ENCODE measurements around the gene GLI3.

The GLI3 gene

DNA sequence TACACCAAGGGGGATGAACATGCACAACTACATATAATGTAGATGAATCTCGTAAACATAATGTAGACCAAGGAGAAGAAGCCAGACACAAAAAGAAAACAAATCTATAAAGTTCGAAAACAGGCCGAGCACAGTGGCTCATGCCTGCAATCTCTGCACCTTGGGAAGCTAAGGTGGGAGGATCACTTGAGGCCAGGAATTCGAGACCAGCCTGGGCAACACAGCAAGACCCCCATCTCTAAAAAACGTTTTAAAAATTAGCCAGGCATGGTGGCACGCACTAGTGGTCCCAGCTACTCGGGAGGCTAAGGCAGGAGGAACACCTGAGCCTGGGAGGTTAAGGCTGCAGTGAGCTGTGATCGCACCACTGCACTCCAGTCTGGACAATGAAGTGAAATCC is 68.5 kb downstream of the GLI3 start:
- no peak for DNase-seq

DNA sequence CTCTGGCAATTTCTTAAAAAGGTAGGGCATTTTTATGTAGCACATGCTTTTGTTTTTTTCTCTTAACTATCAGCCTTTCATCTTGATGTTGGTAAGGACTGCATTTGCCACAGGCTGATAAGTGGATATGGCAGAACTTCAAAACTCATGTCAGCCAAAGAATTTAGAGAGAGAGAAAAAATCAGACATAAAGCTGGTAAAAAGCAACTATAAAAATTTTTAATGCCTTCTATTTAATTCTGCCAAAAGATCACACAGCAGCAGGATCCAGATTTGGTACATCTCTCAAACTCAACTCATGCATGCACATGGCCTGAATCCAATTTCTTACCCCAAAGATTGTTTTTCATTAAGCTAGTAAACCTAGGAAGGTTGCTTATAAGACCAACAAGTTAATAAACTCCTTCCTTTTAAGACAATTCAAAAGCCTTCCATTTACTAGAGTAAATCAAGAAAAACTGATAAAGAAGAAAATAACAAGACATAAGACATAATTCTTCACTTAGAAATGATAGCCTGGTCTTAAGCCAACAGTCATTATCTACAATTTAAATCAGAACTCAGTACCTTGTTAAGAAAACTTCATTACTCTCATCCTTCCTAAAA is 69.3 kb downstream of the GLI3 start:
- no peak for DNase-seq

DNA sequence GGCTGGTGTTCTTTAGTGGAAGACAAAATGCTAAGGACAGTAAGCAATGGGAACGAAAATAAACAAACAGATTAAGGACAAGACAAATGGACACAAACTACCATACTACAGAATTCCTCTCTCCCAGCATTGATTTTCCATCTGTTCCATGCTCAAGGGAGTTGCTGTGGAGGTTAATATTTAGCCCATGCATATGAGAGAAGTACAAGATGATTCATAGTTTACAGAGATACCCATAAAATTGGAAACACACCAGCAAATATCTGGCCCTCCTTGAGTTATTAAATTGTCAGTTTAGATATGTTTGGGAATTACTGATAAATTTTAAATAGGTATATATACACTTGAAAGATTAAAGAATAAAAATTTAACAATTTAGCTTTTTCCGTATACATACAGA is 69.8 kb downstream of the GLI3 start:
- no peak for DNase-seq

DNA sequence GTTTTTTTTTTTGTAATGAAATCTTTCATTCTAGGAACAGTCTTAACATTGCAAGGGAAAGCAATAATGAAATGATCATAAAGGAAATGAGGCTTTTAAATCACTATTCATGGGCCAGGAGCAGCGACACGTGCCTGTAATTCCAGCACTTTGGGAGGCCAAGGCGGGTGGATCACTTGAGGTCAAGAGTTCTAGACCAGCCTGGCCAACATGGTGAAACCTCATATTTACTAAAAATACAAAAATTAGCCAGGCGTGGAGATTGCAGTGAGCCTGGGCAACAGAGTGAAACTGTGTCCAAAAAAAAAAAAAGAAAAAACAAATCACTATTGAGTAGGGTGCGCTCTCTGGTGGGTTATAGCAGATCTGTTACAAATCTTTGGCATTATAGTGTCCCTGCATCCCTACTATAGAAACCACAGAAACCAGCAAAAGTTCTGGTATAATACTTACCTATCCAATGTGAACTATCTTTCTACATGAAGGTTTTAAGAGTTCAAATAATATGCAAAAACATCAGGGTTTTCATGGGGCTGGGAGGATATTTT is 72.1 kb downstream of the GLI3 start:
- no peak for DNase-seq

DNA sequence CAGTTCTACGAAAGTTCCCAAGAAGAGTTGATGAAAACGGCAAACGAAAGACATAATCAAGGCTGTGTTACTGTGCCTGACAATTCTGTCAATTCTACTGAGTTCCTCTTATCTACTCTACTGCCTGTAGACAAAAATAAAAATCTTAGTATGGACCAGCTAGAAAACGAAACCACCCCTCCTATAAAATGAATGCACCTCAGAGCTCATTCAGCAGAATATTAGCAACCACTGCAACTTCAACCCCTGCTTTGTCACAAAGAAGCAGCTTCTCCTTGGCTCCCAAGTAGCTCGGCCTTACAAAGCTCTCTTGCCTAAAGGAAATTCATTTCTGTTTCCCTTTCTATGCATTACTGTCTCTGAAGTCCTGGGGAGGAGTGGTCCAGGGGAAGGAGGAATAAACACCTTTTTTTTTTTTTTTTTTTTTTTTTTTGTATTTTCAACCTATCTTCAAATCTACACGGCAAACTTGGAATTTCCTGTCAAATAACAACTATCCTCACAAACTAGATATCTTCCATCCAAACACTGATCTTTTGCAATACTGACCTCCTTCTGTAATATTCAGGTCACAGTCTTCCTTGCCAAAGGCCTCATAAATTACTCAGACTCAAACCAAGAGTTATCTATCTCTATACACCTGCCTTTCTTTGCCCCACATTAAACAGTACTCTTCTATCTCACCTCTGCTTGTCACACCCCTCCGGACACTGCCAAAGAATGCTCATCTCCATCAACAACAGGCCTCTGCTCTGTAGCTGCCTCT is 74.3 kb downstream of the GLI3 start:
- no peak for DNase-seq

DNA sequence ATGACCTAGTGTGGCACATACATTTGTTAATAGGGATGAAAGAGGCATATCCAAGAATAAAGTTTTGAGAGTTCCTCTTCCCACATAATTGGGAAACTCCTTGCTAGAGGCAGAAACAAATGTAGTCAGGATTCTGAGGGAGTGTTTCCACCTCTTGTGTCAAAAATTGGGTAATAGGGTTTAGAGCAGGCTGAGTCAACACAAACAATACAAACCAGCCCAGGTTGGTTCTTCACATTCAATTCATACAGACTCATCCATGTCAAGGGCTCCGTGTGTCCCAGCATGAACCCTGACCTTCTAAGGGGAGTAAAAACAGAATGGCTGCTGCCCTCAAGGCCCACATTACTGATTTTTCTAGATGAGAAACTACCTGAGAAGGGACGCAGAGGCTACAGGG is 75.3 kb downstream of the GLI3 start:
- DNase-seq, result no peak

DNA sequence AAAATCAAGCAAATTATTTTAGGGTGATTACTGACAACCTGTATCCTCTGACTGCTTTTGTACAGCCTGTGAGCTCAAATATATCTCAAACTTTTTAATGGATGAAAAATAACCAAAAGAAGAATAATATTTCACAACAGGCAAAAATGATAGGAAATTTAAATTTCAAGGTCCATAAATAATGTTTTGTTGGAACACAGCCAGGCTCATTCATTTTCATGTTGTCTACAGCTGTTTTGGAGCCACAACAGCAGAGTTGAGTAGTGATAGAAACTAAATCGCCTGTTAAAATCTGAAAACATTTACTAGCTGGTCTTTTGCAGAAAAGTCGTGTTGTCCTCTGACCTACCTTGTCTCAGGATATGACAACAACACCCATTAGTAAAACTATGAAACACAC is 75.9 kb downstream of the GLI3 start:
- DNase-seq, result no peak

DNA sequence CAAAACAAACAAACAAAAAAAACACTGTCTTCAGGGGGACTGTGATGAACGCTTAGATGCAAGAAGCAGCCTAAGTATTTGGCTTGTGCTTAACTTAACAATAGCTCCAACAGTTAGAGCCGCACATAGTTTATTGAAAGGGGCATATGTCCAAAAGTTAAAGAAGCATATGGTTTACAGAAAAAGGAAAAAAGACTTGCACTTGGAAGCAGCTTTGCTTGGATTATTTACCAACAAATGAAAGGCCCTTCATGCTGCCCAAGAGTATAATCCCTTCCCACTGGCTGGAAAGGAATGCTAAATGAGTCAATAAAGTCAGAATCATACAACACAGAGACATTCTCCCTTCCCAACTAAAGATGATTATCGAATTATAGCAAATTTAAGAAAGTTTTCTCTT is 77.9 kb downstream of the GLI3 start:
- DNase-seq, result no peak

DNA sequence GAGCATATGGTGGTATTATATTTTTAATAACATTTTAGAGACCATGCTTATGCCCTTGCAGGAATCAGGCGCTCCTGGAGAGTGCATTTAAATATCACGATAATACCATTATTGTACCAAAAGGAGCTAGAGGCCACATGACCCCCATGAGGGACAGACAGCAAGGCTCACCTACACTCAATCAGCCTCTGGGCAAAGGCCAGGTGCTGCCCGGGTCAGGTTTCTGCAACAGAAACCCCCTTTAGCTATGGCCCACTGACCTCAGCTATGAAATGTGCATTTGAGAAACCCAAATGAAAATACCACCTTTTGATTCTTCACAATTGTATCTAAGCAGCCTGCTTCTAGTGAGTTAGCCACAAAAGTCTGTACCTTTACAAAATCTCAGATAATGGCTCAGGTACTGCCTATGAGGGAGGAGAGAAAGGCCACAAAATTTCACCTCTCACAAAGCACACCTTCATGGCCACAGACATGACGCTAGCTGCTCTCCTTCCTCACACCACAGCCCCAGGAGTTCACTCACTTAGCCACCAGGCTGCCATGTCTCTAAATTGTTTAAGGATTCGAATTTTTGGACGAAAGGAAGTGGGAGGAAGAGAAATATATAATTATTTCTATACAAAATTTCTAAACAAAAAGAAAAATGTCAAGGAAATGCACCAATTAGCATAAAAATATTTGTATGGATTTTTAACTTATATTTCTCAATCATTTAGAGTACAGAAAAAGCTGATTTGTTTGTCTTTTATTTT is 79.9 kb downstream of the GLI3 start:
- DNase-seq, result no peak

DNA sequence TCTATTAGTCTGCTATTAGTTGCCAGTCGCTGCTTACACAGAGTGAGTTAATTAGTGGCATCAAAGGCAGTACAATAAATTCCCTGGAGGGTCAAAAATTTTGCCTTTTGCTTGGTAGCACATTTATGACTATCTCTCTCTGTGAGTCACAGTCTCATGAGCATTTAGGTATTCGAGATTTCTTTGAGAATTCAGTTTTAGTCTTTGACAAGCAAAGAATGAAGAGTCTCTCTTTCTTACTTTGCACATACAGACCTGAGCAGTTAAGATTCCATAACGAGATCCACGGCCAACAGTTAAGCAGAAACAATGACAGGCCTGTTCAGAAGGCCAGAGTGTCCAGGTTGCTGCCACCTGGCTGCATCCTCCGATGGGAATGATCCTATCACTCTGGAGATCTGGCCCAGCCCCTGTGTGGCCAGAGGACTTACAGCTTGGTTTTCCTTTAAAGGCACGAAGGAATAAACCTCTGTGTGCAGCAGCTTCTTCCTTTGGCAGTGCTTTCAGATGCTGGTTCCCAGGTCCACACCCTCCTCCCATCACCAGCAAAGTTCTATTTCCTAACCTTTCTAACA is 80.6 kb downstream of the GLI3 start:
- no peak for DNase-seq

DNA sequence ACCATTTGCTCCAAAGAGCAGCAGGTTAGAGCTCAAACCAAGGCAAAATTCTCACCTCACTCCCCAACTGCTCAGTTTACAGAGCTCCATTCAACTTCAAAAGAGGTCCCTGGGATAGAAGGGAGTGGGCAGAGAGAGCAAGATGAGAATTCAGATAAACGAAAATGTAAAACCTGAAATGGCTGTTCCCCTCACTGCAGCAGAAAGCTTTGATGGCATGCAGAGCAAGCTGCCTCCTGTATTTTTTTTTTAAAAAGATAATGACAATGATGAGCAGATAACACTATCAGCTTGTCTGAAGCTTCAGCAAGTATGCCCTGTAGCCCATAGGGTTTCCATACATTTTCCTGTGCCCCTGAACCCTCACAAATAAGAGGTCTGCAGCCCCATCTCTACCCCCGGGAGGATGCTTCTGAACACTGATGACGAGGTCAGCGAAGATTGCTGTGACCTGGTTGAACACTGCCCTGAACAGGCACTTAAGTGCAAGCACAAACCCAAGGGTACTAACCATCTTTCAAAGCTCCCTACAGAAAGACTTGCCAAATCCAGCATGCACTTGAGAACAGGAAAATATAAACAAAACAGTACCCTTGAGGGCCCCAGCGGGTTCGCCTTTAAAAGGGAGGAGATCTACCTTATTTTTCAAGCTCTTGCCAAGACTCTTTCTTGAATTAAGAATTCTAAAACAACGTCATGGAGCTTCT is 81.3 kb downstream of the GLI3 start:
- no peak for DNase-seq

DNA sequence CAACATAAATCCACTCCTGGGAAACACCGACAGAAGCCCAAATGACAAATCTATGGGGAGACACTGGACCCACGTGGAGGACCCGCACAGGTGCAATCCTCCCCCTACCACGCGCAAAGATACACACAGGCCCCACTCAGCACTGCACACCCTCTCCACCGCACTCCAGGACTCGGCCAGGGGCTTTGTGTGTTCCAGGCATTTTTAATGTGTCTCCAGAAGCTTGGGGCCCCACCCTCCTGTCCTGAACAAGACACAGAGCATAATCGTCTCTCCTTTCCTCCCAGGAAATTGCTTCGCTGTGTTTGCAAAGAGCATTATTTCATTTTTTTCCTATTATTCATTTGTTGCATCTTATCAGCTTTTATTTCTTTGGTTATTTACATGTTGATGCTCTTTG is 82.8 kb downstream of the GLI3 start:
- no peak for DNase-seq

DNA sequence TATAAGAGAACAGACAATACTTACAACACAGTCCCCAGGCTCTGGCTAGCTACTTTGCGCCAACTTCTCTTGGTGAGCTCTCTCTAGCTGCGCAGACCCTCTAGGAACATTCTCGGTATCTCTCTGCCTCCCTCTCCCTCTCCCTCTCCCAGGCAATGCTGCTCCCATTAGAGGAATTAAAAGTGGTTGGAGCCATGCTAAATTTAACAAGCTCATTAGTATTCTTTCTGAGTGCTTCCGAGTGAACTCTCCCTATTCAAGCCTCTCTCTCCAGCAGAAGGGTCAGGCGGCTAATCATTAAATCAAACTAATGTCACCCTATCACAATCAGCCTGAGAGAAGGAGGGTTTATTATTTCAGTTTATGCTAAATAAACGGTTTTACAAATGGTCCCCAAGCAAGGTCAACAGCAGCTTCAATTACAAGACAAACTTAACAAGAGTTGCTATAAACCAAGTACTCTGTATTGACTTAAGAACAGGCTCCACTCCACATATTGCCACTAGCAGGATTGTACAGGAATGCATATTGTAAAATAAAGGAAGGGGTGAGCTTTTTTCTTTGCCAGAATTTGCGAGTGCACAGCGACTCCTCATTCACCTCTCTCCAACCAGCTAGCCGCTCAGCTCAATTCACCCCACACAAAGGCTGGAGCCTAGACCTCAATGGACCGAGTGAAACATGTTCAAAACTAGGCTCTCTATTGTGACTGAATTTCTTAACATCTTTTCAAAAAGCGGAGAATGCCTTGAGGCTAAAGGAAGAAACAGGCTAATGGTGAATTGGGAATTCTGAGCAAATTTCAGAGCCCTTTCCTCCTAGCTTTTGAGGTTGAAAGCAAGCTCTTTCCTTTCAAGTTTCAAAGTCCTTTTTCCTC is 84.4 kb downstream of the GLI3 start:
- DNase-seq, result no peak

DNA sequence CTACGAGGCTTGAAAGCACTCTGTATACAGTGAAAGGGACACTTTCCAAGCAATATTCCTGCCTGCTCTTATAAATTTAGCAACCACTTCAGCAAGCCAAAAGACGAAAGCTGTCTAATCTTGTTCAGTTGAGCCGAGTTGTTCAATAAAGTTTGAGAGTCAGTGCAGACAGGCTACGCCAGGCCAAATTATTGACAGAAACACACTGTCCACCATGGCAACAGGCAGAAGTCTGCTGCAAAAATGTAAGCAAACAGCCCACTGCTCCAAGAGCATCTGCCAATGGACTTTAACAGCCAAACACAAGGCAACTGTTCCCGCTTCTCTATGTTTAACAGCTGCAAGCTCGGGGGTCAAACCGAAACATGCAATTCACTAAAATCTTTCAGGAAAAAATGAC is 85.7 kb downstream of the GLI3 start:
- no peak for DNase-seq

DNA sequence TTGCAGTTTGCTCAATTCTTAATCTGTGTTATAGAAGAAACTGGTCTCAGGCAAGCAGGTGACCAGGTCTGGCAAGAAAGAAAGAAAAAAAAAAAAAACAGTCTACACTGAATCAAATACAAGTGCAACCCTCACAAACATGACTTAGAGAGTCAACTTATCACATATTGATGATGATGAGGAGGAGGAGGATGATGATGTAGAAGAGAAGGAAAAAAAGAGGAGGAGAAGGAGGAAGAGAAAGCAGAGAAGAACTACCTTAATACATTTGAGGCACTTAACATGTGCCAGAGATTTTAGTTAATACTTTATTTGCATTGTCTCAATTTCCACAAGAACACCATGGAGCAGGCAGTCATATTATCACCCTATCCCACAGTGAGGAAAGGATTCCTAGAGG is 91.5 kb downstream of the GLI3 start:
- no peak for DNase-seq

DNA sequence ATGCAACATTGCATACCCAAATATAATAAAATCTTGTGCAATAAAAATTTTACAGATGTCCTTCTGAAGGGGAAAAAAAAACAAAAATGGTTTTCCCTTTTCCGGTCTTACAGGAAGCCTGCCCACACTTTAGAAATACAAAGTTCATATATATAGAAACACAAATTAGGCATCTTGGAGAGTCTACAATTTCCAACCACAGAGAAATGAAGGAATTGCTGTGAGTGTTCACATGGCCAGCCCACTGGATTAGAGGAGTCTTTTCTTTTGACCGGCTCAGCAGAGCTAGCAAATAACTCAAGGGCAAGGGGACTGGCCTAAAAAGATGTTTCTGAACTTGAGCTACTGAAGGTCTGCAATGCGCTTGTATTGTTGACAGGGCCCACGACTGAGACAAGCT is 92.4 kb downstream of the GLI3 start:
- DNase-seq, result no peak

DNA sequence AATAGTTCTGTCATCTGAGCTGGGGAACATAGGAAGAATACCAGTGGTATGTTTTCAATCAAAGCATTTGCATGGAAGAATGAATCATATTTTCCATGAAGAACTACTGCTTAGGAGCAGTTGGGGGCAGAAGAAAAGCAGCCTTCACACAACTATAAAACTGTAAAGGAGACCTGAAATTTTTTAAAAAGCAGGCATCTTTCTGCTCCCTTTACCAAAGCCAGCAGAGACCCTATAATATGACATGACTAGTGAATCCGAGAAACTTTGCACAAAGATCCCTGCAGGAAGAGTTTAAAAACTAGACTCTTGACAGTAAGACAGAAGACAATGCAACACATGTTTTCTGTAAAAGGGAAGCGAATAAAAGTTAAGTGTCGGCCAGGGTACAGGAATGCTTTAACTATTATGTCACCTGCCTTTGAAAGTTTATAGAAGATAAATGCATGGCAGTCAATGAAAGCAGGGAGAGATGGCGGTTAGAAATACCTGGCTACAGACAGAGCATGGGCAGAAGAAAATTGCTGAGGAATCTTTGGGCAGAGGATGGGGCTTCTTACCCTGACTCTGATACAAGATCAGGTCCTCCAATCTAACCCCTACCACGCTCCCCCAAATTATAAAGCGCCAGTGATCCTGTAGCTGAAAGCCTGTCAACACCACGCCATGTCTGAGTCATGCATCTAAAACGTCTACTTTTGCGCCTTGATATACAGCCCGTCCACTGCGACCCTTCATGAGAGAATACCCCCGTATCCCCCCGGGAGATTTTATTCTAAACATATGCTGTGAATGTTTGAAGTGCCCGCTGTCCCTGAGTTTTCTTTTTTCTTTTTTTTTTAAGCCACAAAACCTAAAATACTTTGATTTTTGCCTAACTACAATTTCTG is 93.1 kb downstream of the GLI3 start:
- DNase-seq, result no peak

DNA sequence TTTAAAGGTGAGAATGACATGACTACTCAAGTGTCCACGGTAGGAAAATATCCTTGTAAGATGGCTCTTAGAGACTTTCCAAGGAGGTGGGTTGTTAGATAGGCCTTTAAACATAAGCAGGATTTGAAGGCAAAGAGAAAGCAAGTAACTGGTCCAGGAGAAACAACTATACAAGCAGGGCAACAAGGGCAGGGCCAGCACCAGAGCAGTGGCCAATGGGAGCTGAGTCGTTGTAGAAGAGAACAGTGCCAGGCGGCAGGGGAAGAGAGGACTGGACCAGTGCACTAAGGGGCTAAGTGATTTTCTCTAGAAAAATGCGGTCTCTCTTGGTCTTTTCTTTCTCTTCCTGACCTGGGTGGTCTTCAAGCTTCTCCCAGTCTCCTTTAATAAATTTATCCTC is 94.9 kb downstream of the GLI3 start:
- no peak for DNase-seq

DNA sequence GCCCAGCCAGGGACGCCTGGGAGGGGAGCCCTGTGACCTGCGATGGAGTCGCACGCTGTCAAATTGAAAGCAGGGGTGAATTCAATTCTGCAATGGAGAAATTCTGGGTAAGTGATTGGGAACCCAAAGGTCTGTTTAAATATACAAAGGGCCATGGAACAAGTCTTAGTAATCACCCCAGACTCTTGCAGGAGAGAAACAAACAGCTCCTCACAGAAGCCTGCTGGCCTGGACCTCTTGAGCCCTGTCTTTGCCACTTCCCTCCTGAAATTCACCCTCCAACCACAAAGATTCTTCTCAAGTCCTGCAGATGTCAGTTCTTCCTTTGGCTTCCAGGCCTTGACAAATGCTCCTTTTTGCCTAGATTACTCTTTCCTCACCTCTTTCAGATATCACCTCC is 97.3 kb downstream of the GLI3 start:
- no peak for DNase-seq

DNA sequence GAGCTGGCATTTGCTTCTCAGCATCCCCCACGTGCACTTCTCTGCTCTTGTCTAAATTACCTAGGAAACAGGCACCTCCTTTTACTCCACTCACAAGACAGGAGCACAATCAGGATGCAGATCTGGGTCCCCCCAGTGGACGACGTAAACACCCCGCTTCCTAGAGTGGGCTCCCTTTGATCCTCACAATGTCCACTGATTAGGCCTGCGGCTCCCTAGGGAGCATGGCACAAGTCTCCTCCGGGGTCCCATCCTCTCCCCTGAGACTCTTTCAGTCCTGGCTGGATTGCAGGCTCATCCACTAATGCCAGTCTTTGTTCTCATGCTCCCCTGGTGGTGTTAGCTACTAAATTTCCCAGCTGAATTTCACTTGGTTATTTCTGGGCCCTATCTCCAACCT is 98.3 kb downstream of the GLI3 start:
- no peak for DNase-seq

DNA sequence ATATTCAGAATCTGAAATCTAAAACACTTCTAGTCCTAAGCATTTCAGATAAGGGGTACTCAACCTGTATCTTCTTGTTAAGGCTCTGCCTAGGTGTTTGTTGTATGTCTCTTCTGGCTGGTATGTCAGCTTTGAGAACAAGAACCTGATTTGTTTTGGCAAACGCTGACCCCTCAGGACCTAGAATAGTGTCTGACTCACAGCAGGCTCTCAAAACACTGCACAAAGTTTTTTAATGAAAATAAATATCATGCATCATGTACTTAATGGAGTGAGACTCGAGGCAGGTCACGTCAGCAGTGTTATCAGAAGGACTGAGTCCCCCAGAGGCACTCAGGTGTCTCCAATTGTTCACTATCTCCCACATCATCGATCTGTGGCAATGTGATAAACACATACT is 99.1 kb downstream of the GLI3 start:
- no peak for DNase-seq

Data from NCI-H187 (cell line).